Testis (tissue), 3 donors: ENCODE results near the gene FUNDC2. TPM values are rescaled to one million over a fixed set of nuclear protein-coding genes. Genes with fewer than 3 reads are reported as not detected.

ENCODE experiments used
- DNase-seq: peaks from one replicate; pipeline ENCODE4 v3.0.0-alpha.2; 2019
- H3K27ac ChIP-seq, 2 donors: fragments of 200-600 bp; sonication (generic); one replicate each; pipeline ENCODE4 v1.5.1; 2019
- H3K27me3 ChIP-seq: fragments of 200-600 bp; sonication (generic); one replicate; pipeline ENCODE4 v1.5.1; 2019
- H3K36me3 ChIP-seq: fragments of 200-600 bp; sonication (generic); one replicate; pipeline ENCODE4 v1.5.1; 2017; ENCODE audit warnings: low read depth; ENCODE audit errors: missing control alignments
- H3K4me1 ChIP-seq: fragments of 200-600 bp; sonication (generic); one replicate; pipeline ENCODE4 v1.5.1; 2019
- H3K4me3 ChIP-seq, 2 donors: fragments of 200-600 bp; sonication (generic); one replicate each; pipeline ENCODE4 v1.5.1; 2017 to 2019
- H3K9me3 ChIP-seq: fragments of 200-600 bp; sonication (generic); one replicate; pipeline ENCODE4 v1.5.1; 2017
- CTCF ChIP-seq, 3 experiments: fragments of 450-650 bp in 2 of 3; fragments of 200-600 bp in 1 of 3; sonication (generic) in 1 of 3; IDR thresholded peaks; one replicate each; pipeline ENCODE4 v1.5.1; 2016 to 2019; ENCODE audit warnings: antibody characterized with exemption in 3 of 3, mild to moderate bottlenecking in 2 of 3, moderate library complexity in 1 of 3
- POLR2A ChIP-seq: fragments of 450-650 bp; IDR thresholded peaks from one replicate; pipeline ENCODE4 v1.6.1; 2017; ENCODE audit warnings: antibody characterized with exemption, mild to moderate bottlenecking, moderate library complexity
- WGBS, 2 donors: methylation state at CpG; one replicate each; pipeline ENCODE4 v1.1.5; 2018; 5-methylcytosine and 5-hydroxymethylcytosine counted together
- intact Hi-C: fragments of 100-400 bp; cut with DNase I; formaldehyde crosslinking; loops from one replicate; pipeline ENCODE4 v1.15.1; 2023; ENCODE audit warnings: low total_unique reads
- polyA plus RNA-seq: library from polyadenylated mRNA; stranded (reverse); fragments of 350-450 nt; fragmentation: Illumina TruSeq; extraction: RNeasy Lipid Tissue Mini Kit (QIAGEN cat#74804); gene quantifications from one replicate; pipeline ENCODE4 v1.2.3, GENCODE V29; 2014; ENCODE audit warnings: low read depth, low replicate concordance; ENCODE audit not compliant: insufficient read depth
- total RNA-seq, 2 donors: library from RNA; depleted of rRNA; stranded (reverse); fragments of >200 nt; gene quantifications; one replicate each; pipeline ENCODE4 v1.2.3, GENCODE V29; 2016

Gene FUNDC2
- total and polyA plus RNA-seq, 3 donors from 2014 or later: 65.0 to 104 (median 71.7) TPM

GRCh38 chrX:155056877-155057792 lies 30.5 kb downstream of the FUNDC2 start:
- Histone ChIP-seq H3K4me1 (no peaks in the 10 kb centered on the region), H3K9me3 (no peaks in the 10 kb centered on the region), H3K4me3 (no peak overlapping the region), H3K36me3 (no peaks in the 10 kb centered on the region), H3K27me3 (no peaks in the 10 kb centered on the region), H3K27ac (no peak overlapping the region)
- DNase-seq: peak; percentile 73
- TF ChIP-seq CTCF (IDR thresholded peaks at IDR 0.05): peak; percentile 67 to 83 (median 71)
- TF ChIP-seq POLR2A: no peak
- intact Hi-C loops: no loop called here
- 6 to 11% methylated on average over 3 to 24 of the region's 25 CpGs for WGBS, 2 donors

GRCh38 chrX:155061760-155062159 lies 35.1 kb downstream of the FUNDC2 start:
- intact Hi-C loops: no loop called here
- no peak for DNase-seq
- Histone ChIP-seq H3K4me3 (no peak overlapping the region), H3K36me3 (no peaks in the 10 kb centered on the region), H3K4me1 (no peaks in the 10 kb centered on the region), H3K9me3 (no peaks in the 10 kb centered on the region), H3K27ac (no peak overlapping the region), H3K27me3 (no peaks in the 10 kb centered on the region)
- 69 to 88% methylated on average over 4 of the region's 4 CpGs for WGBS, 2 donors
- no peak for TF ChIP-seq POLR2A
- TF ChIP-seq CTCF (IDR thresholded peaks at IDR 0.05): no peak

GRCh38 chrX:155065035-155065734 lies 38.5 kb downstream of the FUNDC2 start:
- intact Hi-C loops: no loop called here
- H3K27ac ChIP-seq: no peak overlapping the region

GRCh38 chrX:155068165-155068564 lies 41.5 kb downstream of the FUNDC2 start:
- no peaks in the 10 kb centered on the region for H3K9me3 ChIP-seq
- H3K27ac ChIP-seq: no peak overlapping the region
- WGBS, 2 donors: 41 to 50% methylated on average over 1 of the region's 1 CpG
- DNase-seq: no peak
- H3K4me1 ChIP-seq: no peaks in the 10 kb centered on the region
- no peaks in the 10 kb centered on the region for H3K27me3 ChIP-seq
- intact Hi-C loops: no loop called here
- no peak overlapping the region for H3K4me3 ChIP-seq
- TF ChIP-seq CTCF (IDR thresholded peaks at IDR 0.05) (no peak), POLR2A (no peak)
- no peaks in the 10 kb centered on the region for H3K36me3 ChIP-seq

More at GRCh38 chrX:155065035-155065734, 38.5 kb downstream of the FUNDC2 start:
- no peak for TF ChIP-seq POLR2A
- no peak for TF ChIP-seq CTCF (IDR thresholded peaks at IDR 0.05)
- Histone ChIP-seq H3K4me1 (no peaks in the 10 kb centered on the region), H3K9me3 (no peaks in the 10 kb centered on the region), H3K4me3 (no peak overlapping the region), H3K36me3 (no peaks in the 10 kb centered on the region), H3K27me3 (no peaks in the 10 kb centered on the region)
- DNase-seq: no peak
- WGBS, 2 donors: 85 to 89% methylated on average over 7 to 8 of the region's 8 CpGs
